Activated T-cell treated with anti-CD3 and anti-CD28 coated beads, Interleukin-2, amount 50 U/mL, for 4 hours (primary cell): ENCODE results near the gene INPP4A. TPM values are rescaled to one million over a fixed set of nuclear protein-coding genes. Genes with fewer than 3 reads are reported as not detected.

ENCODE experiments used
- ATAC-seq, 2 donors: fragments of 200-7000 bp; cut with Tn5 transposase; one replicate each; pipeline ENCODE4 v1.10.0; 2021
- DNase-seq: peaks from one replicate; pipeline ENCODE4 v3.0.0-alpha.2; 2020
- H3K27me3 Mint-ChIP-seq: one replicate; pipeline ENCODE4 v1.8.0; 2021; ENCODE audit warnings: low read depth, mixed read lengths
- H3K36me3 Mint-ChIP-seq: one replicate; pipeline ENCODE4 v1.8.0; 2022; ENCODE audit warnings: mixed read lengths; ENCODE audit not compliant: insufficient read depth
- H3K4me1 Mint-ChIP-seq: one replicate; pipeline ENCODE4 v1.8.0; 2021; ENCODE audit warnings: low read depth, mixed read lengths
- H3K4me3 Mint-ChIP-seq: one replicate; pipeline ENCODE4 v1.8.0; 2021; ENCODE audit warnings: mild to moderate bottlenecking, moderate library complexity, mixed read lengths
- H3K9me3 Mint-ChIP-seq: one replicate; pipeline ENCODE4 v1.8.0; 2021; ENCODE audit warnings: mixed read lengths
- total RNA-seq, 3 donors: library from RNA; stranded (reverse); gene quantifications; one replicate each; pipeline ENCODE4 v1.2.1, GENCODE V29; 2021

The INPP4A gene
- total RNA-seq, 3 donors from 2014 or later: 17.3 to 24.0 (median 17.3) TPM

DNA sequence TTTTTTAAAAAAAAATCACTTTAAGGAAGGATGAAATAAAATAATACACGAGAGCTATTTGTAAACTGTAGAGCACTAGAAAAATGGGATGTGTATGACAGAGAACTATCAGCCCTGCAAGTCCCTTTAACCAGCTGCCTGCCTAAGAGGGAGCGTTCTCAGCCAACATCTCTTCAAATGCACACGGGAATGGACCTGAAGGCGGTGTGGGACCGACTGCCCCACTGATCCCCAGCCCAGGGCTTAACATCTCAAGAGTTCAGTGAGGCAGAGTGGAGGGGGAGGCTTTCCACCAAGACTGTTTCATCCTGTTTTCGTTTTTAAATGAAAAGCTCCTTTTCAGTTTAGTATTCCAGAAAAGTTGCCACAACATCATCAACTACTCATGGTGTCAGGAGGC is 2.2 kb downstream of the INPP4A start:
- H3K4me1 Mint-ChIP-seq: peaks cover 66% of the 10 kb centered on the region
- no peaks in the 10 kb centered on the region for H3K36me3 Mint-ChIP-seq
- no peaks in the 10 kb centered on the region for H3K9me3 Mint-ChIP-seq
- peak overlapping the region; percentile 97 for H3K4me3 Mint-ChIP-seq
- no peaks in the 10 kb centered on the region for H3K27me3 Mint-ChIP-seq
- DNase-seq (no peak), ATAC-seq (no peak)

DNA sequence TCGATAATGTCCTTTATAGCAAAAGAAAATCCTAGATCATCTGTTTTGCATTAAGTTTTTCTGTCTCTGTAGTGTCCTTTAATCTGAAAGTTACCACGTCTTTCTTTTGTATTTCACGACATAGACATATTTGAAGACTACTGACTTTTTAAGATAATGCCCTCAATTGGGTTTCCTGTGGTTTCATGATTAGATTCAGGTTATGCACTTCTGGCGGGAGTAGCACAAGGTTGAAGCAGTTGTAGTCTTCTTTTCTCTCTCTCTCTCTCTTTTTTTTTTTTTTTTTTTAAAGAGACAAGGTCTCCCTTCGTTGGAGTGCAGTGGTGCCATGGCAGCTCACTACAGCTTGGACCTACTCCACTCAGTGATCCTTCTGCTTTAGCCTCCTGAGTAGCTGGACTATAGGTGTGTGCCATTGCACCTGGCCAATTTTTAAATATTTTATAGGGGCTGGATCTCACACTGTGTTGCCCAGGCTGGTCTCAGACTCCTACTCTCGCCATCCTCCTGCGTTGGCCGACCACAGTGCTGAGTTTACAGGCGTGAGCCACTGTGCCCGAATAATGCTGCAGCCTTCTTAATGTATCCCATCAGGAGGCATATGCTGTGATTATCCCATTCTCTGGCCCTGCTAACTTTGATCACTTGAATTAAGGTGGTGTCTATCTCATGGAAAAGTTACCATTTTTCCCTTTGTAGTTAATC is 3.9 kb downstream of the INPP4A start:
- no peak for ATAC-seq
- DNase-seq: no peak
- Mint-ChIP-seq H3K4me3 (peak overlapping the region; percentile 27), H3K4me1 (peaks cover 83% of the 10 kb centered on the region), H3K36me3 (no peaks in the 10 kb centered on the region), H3K27me3 (no peaks in the 10 kb centered on the region), H3K9me3 (no peaks in the 10 kb centered on the region)

DNA sequence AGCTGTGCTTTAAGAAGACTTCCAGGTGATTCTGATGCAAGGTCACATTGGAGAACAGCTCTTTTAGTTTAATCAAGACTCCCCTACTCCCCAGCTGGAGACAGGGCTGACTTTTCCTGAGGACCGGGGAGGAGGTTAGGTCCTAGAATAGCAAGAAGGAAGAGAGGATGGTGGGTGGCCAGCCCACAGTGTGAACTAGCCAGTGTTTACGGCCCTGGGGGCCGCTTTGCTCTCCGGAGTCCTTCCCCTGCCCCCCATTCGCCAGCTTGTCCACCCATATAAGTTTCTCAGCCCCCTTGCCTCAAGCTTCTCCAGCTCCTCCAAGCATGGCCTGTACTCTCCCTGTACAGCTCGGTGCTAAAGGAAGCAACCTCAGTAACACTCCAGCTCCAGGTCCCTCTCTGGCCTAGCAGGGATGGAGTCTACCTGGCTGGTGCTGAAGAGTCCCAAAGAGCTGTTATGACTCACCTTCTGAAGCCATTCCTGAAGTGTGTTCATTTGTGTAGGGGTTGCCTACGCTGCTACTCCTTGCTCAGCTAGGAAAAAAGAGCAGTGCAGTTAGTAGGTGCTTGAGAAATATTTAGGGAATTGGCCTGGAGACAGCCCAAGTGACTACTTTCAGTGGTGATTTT is 7.9 kb downstream of the INPP4A start:
- Mint-ChIP-seq H3K4me1 (peaks cover 97% of the 10 kb centered on the region), H3K36me3 (peaks cover 3% of the 10 kb centered on the region), H3K4me3 (no peak overlapping the region), H3K9me3 (no peaks in the 10 kb centered on the region), H3K27me3 (no peaks in the 10 kb centered on the region)
- DNase-seq: no peak
- ATAC-seq: no peak

DNA sequence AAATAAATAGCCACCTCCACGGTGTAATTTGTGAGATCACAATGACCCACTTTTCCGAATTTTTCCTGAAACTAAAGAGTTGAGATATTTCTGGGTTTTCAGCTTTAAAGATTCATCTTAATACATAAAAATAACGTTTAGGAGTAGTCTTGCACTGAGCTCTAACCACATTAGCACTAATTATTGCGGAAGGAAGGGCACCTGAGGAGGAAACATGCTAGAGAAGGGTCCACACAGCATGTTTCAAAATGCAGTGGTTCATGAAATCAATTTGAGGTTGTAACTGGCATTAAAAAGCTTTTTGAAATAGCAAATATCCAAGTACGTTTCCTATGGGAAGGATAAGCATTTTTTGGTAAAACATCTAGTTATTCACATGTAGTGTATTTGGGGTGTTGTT is 8.4 kb downstream of the INPP4A start:
- Mint-ChIP-seq H3K4me1 (peaks cover 96% of the 10 kb centered on the region), H3K36me3 (peaks cover 3% of the 10 kb centered on the region), H3K27me3 (no peaks in the 10 kb centered on the region), H3K4me3 (no peak overlapping the region), H3K9me3 (no peaks in the 10 kb centered on the region)
- DNase-seq (no peak), ATAC-seq (no peak)

DNA sequence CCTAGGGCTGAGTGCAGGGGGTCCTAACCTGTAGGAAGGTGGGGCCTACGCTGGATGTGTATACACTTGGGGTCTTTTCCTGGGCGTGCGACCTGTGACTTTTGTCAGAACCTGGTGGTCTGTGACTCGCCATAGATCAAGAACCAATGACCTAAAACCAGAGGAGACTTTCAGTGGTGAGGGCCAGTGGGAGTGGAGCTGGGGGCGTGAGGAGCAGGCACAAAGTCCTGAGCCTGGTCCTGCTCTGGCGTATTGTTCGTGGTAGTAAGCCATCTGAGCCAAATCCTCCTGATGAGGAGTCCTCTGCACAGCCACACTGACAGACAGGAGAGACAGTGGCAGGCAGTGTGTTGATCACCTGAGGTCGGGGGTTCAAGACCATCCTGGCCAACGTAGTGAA is 8.9 kb downstream of the INPP4A start:
- H3K4me1 Mint-ChIP-seq: peaks cover 96% of the 10 kb centered on the region

DNA sequence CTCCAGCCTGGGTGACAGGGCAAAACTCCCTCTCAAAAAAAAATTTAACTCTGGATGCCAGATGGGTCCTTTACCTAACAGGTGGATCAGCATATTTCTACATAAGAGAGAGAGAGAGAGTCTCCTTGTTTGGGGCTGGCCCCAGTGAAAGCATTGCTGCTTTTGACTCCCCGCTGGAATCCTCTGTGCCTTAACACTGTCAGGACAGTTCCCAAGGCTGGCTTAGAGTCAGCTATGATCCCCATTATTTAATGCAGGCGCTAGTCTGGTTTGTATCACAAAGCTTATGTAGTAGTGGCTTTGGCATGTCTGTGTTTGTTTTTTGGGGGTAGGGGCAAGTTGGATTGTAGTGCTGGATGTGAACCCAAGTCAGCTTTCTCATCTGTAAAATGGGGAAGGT is 9.4 kb downstream of the INPP4A start:
- ATAC-seq (no peak), DNase-seq (no peak)
- Mint-ChIP-seq H3K36me3 (peaks cover 11% of the 10 kb centered on the region), H3K27me3 (no peaks in the 10 kb centered on the region), H3K4me1 (peaks cover 96% of the 10 kb centered on the region), H3K4me3 (peak overlapping the region; percentile 20), H3K9me3 (no peaks in the 10 kb centered on the region)

More for the DNA sequence above, 8.9 kb downstream of the INPP4A start:
- Mint-ChIP-seq H3K4me3 (no peak overlapping the region), H3K9me3 (no peaks in the 10 kb centered on the region), H3K36me3 (peaks cover 6% of the 10 kb centered on the region), H3K27me3 (no peaks in the 10 kb centered on the region)
- DNase-seq (no peak), ATAC-seq (no peak)

DNA sequence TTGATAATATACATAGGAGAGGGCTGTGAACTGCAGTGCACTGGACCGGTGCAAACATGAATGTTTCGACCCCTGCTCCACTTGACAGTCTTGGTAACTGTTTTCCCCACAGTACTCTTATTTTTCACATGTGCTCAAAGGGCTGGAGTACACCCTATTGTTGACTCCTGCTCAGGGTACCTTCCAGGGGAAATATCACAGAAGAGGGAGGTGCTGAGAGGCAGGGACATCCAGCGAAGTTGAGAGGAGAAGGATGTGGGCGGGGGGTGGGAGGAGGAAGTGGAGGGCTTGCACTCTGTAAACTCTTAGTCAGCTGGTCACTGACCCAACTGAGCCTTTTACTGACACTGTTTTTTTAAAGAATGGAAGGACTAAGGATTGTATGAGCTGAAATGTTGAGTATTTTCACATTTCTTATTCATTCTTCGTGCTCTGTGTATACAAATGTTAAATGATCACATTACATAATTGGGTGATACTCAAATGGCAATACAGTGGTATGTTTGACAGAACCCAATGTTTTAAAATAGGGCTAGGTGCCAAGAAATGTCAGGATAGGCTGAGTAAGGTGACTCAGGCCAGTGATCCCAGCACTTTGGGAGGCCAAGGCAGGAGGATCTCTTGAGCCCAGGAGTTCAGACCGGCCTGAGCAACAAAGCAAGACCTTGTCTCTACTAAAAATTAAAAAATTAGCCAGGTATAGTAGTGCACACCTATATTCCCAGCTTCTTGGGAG is 10.0 kb downstream of the INPP4A start:
- ATAC-seq (peak in 1 of 2 donors; percentile 14), DNase-seq (no peak)
- no peaks in the 10 kb centered on the region for H3K9me3 Mint-ChIP-seq
- H3K27me3 Mint-ChIP-seq: no peaks in the 10 kb centered on the region
- H3K4me3 Mint-ChIP-seq: peak overlapping the region; percentile 20
- H3K36me3 Mint-ChIP-seq: peaks cover 11% of the 10 kb centered on the region
- H3K4me1 Mint-ChIP-seq: peaks cover 96% of the 10 kb centered on the region

DNA sequence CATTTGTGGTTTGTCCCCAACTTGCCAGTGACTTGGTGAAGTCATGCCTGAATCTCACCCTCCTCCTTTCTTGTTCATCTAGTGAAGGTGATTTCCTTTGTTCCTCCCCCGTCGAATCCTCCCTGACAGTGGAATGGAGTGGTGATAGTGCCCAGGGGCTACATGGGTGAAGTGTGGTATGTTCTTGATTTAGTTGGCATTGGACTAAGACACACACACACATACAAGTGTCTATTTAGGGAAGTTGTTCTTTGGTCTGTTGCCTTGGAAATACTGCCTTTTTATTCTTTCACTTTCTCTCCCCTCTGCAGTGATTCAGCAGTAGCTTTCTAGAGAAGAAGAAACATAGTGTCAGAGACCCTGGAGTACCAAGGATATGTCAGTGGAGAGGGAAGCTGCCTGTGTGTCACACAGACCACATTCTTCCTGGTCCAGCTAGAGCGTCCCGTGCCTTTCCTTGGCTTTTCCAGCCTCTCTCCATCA is 10.9 kb downstream of the INPP4A start:
- ATAC-seq: peak; percentile 65 to 66
- no peaks in the 10 kb centered on the region for H3K27me3 Mint-ChIP-seq
- peaks cover 11% of the 10 kb centered on the region for H3K36me3 Mint-ChIP-seq
- peak overlapping the region; percentile 68 for H3K4me3 Mint-ChIP-seq
- no peak for DNase-seq
- H3K4me1 Mint-ChIP-seq: peaks cover 96% of the 10 kb centered on the region
- no peaks in the 10 kb centered on the region for H3K9me3 Mint-ChIP-seq

DNA sequence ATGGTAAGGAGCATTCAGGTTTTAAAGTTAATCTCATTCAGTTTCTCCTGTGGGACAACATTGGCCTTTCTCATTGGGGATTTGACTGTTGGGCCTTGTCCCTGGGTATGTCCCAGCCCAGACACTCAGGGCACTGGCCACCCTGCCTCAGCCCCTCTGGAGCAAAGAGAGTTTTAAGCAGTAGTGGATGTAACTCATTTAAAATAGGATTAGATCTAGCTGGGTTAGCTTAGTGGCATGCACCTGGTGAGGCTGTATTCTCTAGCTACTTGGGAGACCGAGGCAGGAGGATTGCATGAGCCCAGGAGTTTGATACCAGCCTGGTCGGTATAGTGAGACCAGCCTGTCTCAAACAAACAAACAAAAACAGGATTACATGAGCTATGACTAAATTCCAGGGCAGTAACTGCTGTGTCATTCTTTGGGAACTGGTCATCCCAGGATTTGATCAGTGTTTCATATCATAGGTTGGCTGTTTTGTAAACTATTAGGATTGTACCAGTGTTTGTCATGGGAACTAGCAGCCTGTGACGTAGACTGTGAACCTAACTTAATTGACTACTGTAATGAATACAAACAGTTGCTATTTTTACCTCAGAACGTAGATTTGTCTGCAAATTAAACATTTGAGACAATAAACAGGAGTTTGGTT is 12.5 kb downstream of the INPP4A start:
- Mint-ChIP-seq H3K4me1 (peaks cover 96% of the 10 kb centered on the region), H3K4me3 (no peak overlapping the region), H3K9me3 (no peaks in the 10 kb centered on the region), H3K36me3 (peaks cover 11% of the 10 kb centered on the region), H3K27me3 (no peaks in the 10 kb centered on the region)
- ATAC-seq (no peak), DNase-seq (no peak)

DNA sequence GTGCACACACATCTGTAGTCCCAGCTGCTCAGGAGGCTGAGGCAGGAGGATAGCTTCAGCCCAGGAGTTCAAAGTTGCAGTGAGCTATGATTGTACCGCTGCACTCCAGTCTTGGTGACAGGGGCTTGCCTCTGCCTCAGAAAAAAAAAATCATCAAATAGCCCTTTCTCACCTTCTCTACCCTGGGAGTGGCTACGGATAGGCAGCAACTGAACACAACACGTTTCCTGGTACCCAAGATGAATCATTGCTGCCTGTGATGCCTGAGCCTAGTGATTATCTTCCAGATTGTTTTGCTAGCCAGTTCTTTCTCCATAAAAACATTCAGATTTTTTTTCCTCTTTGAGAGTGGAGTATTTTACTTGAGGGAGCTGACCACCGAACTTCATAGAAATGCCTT is 13.5 kb downstream of the INPP4A start:
- peaks cover 11% of the 10 kb centered on the region for H3K36me3 Mint-ChIP-seq
- no peaks in the 10 kb centered on the region for H3K9me3 Mint-ChIP-seq
- no peaks in the 10 kb centered on the region for H3K27me3 Mint-ChIP-seq
- ATAC-seq: peak; percentile 39 to 49
- H3K4me3 Mint-ChIP-seq: no peak overlapping the region
- peak; percentile 37 for DNase-seq
- peaks cover 90% of the 10 kb centered on the region for H3K4me1 Mint-ChIP-seq

DNA sequence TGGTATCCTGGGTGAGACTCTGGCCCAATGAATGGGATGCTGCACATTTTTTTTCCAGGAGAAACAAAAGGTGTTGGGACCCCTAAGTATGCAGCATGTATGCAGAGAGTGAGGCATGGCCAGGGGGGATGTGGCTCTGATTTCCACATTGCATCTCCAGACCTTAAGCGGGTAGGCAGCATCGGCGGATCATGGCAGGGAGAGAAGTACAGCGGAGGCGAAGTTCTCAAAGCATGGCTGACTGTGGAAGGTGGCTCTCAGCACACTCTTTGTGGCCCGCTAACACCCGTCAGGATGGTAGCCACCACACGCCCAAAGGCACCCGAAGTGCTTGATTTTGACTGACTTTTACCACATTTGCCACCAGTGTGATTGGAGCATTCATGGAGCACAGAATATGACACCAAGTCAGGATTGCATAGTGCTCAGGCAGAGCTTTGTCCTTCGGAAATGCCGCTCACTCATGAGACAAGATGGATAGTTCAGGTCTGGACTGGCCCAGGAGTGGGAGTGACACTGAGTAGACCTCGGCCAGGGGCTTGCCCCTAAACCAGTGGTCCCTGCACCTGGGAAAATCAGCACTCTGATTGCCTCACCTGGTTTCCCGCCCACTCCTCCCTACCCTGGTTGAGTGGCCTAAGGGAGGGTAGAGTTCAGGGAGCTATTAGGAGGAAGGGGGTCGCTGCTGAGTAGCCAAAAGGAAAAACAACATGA is 14.2 kb downstream of the INPP4A start:
- Mint-ChIP-seq H3K9me3 (no peaks in the 10 kb centered on the region), H3K4me3 (no peak overlapping the region), H3K27me3 (no peaks in the 10 kb centered on the region), H3K4me1 (peaks cover 90% of the 10 kb centered on the region), H3K36me3 (peaks cover 11% of the 10 kb centered on the region)
- no peak for DNase-seq
- ATAC-seq: no peak

DNA sequence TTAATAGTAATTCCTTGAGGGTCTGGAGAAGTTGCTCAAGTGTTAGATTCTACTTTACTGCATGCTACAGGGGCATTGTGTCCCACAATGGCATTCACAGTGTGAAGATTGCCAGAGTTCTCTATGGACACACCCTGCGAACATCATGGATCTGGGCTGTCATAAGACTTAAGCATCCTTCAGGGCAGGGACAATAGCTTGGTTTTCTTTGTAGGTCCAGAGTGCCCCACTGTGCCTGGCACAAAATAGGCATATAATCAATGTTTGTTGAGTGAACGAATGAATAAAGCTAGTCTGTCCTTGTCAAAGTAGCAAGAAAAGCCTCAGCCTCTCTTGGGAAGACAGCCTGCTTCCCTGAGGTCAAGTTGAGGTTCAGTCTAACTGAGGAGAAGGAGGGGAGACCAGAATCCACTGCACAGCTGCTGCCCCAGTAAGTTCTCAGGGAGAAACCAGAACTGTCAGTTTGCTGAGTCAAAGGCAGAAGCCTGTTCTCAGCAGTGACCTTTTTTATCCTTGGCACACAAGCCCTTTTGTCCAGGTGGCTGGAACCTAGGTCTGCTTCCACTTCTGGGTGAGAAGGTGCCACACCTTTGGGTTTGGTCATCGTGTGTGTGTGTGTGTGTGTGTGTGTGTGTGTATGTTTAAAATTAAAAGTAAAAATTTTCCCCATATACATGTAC is 15.0 kb downstream of the INPP4A start:
- H3K4me3 Mint-ChIP-seq: peak overlapping the region; percentile 37
- H3K9me3 Mint-ChIP-seq: no peaks in the 10 kb centered on the region
- DNase-seq: no peak
- ATAC-seq: no peak
- H3K27me3 Mint-ChIP-seq: no peaks in the 10 kb centered on the region
- H3K36me3 Mint-ChIP-seq: peaks cover 11% of the 10 kb centered on the region
- H3K4me1 Mint-ChIP-seq: peaks cover 90% of the 10 kb centered on the region
